Adipocyte (in vitro differentiated cells): ENCODE measurements around the gene RNPEPL1.
"Not testable (repeated sequence)": the region's sequence is repeated elsewhere in the genome, so short reads cannot be mapped to it uniquely, and the experiment has no call there.

ENCODE experiments used
- DNase-seq: peaks from one replicate; pipeline ENCODE4 v3.0.0-alpha.2; 2015; ENCODE audit warnings: low read depth
- H3K27me3 ChIP-seq: replicated peaks from 2 replicates; pipeline ENCODE4 v1.7.0; 2013; ENCODE audit warnings: mild to moderate bottlenecking, low read length, moderate library complexity; ENCODE audit not compliant: control insufficient read depth, insufficient read depth
- H3K36me3 ChIP-seq: 2 replicates; pipeline ENCODE4 v1.7.0; 2013; ENCODE audit warnings: low read length, mild to moderate bottlenecking, moderate library complexity; ENCODE audit not compliant: control insufficient read depth, insufficient read depth, severe bottlenecking
- H3K4me1 ChIP-seq: 2 replicates; pipeline ENCODE4 v1.7.0; 2013; ENCODE audit warnings: mild to moderate bottlenecking, low read length, moderate library complexity; ENCODE audit not compliant: control insufficient read depth, insufficient read depth
- H3K4me3 ChIP-seq: 2 replicates; pipeline ENCODE4 v1.7.0; 2013; ENCODE audit warnings: mild to moderate bottlenecking, low read length, moderate library complexity
- H3K9ac ChIP-seq: 2 replicates; pipeline ENCODE4 v1.7.0; 2013; ENCODE audit warnings: mild to moderate bottlenecking, low read length, moderate library complexity
- H3K9me3 ChIP-seq: 2 replicates; pipeline ENCODE4 v1.7.0; 2013; ENCODE audit warnings: mild to moderate bottlenecking, low read length, moderate library complexity; ENCODE audit not compliant: control insufficient read depth

RNPEPL1 gene

DNA sequence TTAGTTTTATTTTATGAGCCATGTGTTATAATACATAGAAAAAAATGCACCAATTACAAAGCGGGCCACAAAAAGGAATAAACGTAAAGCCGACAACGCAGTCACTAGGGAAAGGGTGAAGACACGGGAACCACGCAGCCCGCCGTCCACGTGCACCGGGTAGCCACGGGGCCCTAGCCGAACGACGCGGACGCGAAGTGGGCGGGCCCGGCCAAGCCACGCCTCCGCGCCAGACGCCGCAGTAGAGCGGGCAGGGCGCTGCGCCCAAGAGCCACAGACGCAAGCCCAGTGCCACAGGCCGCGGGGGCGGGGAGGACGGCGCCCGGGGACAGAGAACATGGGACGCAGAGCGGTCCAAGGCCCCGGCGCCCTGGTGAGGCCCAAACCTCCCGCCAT is 8.2 kb upstream of the RNPEPL1 start, which contains the start of gene DUSP28:
DUSP28 (plus strand) TSS at position 274 of the 396 bp plus-strand sequence. CDS start 328 bp downstream, outside the sequence.
- Histone ChIP-seq H3K4me3 (peak within 1 kb of the TSS; percentile 85), H3K36me3 (no peaks in the 10 kb centered on the region), H3K9ac (peak within 1 kb of the TSS; percentile 91), H3K27me3 (no peaks in the 10 kb centered on the region), H3K9me3 (no peaks in the 10 kb centered on the region), H3K4me1 (peaks cover 43% of the 10 kb centered on the region)
- DNase-seq, result peak; percentile 97

DNA sequence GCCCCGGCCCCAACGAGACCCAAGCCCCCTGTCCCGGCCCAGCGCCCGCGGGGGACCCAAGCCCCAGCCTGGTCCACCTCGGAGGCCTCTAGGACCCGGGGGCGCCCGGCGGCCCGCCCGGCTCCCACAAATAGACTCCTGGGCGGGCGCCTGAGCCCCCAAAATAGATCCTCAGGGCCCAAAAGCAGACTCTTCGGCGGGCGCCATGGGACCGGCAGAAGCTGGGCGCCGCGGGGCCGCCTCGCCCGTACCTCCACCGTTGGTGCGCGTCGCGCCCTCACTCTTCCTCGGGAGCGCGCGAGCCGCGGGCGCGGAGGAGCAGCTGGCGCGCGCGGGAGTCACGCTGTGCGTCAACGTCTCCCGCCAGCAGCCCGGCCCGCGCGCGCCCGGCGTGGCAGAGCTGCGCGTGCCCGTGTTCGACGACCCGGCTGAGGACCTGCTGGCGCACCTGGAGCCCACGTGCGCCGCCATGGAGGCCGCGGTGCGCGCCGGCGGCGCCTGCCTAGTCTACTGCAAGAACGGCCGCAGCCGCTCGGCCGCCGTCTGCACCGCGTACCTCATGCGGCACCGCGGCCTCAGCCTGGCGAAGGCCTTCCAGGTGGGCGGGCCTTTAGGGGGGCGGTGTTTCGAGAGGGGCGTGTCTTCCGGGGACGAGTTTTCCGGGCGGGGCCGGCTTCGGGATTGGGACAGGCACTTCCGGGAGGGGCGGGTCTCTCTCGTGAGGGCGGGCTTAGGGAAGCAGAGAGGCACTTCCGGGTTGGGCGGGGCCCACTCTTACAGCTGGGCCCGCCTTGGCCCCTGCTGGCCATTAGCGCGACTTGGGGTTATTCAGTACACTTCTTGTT is 7.6 kb upstream of the RNPEPL1 start:
- Histone ChIP-seq H3K4me1 (peaks cover 46% of the 10 kb centered on the region), H3K36me3 (no peaks in the 10 kb centered on the region), H3K9me3 (no peaks in the 10 kb centered on the region), H3K27me3 (no peaks in the 10 kb centered on the region), H3K4me3 (peak overlapping the region; percentile 85), H3K9ac (peak overlapping the region; percentile 91)
- peak; percentile 100 for DNase-seq

DNA sequence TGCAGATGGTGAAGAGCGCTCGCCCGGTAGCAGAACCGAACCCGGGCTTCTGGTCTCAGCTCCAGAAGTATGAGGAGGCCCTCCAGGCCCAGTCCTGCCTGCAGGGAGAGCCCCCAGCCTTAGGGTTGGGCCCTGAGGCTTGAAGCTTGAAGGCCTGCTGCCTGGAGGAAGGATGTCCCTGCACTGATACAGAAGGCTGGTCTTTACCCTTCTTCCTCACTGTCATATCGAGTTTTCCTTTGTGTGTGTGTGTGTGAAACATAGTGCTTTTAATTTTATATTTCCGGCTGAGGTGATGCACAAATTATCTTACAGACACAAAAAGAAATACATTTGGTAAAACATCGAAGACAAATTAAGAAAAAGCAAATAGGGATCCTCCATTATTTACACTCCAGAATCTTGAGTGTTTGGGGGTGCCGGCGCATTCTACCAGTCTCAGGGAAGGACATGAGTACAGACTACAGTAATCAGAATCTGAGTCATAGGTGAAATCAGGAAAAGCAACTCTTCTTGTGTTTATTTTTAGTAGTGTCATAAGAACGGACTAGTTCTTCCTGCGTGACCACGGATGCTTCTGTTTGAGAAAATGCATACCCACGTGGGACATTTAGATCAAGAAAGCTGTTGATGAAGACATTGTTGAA is 6.8 kb upstream of the RNPEPL1 start:
- H3K4me1 ChIP-seq, result peaks cover 52% of the 10 kb centered on the region
- no peaks in the 10 kb centered on the region for H3K36me3 ChIP-seq
- peak overlapping the region; percentile 90 for H3K9ac ChIP-seq
- H3K9me3 ChIP-seq, result no peaks in the 10 kb centered on the region
- DNase-seq, result peak; percentile 59
- H3K4me3 ChIP-seq, result peak overlapping the region; percentile 85
- H3K27me3 ChIP-seq, result no peaks in the 10 kb centered on the region

DNA sequence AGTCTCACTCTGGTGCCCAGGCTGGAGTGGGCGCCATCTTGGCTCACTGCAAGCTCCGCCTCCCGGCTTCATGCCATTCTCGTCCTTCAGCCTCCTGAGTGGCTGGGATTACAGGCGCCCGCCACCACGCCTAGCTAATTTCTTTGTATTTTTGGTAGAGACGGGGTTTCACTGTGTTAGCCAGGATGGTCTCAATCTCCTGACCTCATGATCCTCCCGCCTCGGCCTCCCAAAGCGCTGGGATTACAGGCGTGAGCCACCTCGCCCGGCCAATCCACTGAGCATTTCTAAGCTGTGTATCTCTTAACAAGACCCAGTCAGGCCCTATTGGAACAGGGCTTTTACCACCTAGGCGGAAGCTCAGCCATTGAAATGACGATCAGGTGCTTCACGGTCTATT is 5.1 kb upstream of the RNPEPL1 start:
- H3K4me1 ChIP-seq, result peaks cover 54% of the 10 kb centered on the region
- not testable (repeated sequence) for H3K36me3 ChIP-seq, H3K4me3 ChIP-seq, H3K27me3 ChIP-seq, DNase-seq, H3K9me3 ChIP-seq, H3K9ac ChIP-seq

- no peaks in the 10 kb centered on the region for H3K36me3 ChIP-seq
- H3K9ac ChIP-seq, result no peak overlapping the region
- H3K27me3 ChIP-seq, result no peaks in the 10 kb centered on the region
- H3K4me3 ChIP-seq, result no peak overlapping the region
- no peaks in the 10 kb centered on the region for H3K9me3 ChIP-seq
- H3K4me1 ChIP-seq, result peaks cover 46% of the 10 kb centered on the region
- DNase-seq, result no peak
These were observed 4.2 kb upstream of the RNPEPL1 start for GRCh38 chr2:240563951-240564560.

DNA sequence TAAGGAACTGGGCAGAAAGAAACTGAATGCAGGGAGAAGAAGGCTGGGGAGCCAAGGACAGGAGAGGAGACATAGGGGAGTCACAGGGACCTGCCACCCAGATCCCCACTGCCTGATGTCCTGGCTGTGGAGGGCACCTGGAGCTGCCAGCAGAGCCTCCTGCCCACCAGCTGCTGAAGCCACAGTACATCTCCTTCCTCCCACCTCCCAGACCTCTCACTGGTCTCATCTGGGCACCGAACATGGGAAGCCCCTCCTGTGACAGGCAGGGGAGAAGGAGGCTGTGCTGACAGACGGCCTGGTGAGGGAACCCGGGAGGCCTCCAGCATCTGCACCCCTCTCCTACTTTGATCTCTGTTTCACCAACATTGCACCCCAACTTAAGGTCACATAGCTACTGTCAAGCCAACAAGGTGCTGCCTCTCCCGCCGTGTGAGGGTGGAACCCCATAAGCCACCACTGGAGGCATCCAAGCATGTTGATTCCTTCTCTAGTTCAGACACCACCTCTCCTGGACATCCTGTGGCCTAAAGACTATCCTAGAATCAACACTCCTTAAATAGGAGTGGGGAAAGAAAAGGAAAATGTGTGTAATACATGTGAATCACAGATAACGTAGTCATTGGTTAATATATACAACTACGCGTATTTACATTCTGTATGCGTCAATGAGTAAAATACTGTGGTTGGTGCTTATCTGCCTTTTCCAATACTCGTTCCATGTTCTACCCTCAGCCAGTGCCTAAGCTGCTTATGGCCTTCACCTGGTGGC is 3.5 kb upstream of the RNPEPL1 start:
- no peak overlapping the region for H3K4me3 ChIP-seq
- no peak for DNase-seq

GRCh38 chr2:240565333-240566202 is 2.7 kb upstream of the RNPEPL1 start:
- no peaks in the 10 kb centered on the region for H3K27me3 ChIP-seq
- no peaks in the 10 kb centered on the region for H3K9me3 ChIP-seq
- H3K36me3 ChIP-seq, result no peaks in the 10 kb centered on the region
- DNase-seq, result no peak
- H3K4me3 ChIP-seq, result peak overlapping the region; percentile 67
- H3K9ac ChIP-seq, result peak overlapping the region; percentile 78
- H3K4me1 ChIP-seq, result peaks cover 44% of the 10 kb centered on the region

More for the DNA sequence above, 3.5 kb upstream of the RNPEPL1 start:
- Histone ChIP-seq H3K27me3 (no peaks in the 10 kb centered on the region), H3K9me3 (no peaks in the 10 kb centered on the region), H3K4me1 (peaks cover 46% of the 10 kb centered on the region), H3K36me3 (no peaks in the 10 kb centered on the region), H3K9ac (no peak overlapping the region)

DNA sequence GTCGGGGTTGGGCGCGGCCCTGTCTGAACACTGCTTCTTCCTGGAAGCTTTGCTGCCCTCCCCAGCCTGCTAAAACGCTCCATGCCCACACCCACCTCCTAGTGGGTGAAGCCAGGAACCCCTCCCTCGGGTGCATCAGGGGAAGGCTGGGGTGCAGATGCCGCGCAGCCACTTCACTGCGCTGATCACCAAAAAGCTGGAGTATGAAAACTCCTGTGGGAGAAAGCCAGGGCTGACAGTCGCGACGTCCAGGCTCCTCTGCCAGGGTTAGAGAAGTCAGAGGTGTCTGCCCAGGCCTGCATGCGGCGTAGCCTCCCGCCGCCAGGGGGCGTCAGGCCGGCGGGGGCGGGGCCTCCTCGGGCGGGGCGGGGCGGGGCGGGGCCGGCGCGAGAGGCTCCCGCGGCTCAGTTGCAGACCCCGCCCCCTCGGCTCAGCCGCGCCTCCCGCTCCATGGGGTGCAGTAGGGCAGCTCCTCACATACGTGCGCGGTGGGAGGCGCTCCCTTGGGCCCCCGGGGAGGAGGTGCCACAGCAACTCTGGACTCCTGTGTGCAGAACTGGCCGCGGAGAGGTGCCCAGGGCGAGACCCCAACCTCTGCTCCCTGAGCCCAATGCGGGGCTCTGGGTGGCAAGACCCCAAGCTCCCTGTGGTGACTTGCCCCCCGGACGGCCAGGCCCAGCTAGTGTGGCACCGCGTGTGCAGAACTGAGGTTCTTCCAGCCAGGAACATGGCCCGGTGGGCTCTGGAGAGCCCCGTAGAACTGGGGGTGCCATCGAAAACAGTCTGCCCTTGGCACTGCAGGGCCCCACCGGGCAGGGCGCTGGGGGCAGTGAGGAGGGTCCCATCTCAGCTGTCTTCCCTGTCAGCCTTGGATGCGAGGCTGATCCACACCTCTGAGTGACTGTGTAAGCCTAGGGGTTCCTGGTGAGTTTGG is 1.8 kb upstream of the RNPEPL1 start:
- H3K36me3 ChIP-seq, result no peaks in the 10 kb centered on the region
- H3K9me3 ChIP-seq, result no peaks in the 10 kb centered on the region
- no peaks in the 10 kb centered on the region for H3K27me3 ChIP-seq
- H3K4me1 ChIP-seq, result peaks cover 41% of the 10 kb centered on the region
- peak overlapping the region; percentile 89 for H3K9ac ChIP-seq
- H3K4me3 ChIP-seq, result peak overlapping the region; percentile 87
- DNase-seq, result peak; percentile 91

DNA sequence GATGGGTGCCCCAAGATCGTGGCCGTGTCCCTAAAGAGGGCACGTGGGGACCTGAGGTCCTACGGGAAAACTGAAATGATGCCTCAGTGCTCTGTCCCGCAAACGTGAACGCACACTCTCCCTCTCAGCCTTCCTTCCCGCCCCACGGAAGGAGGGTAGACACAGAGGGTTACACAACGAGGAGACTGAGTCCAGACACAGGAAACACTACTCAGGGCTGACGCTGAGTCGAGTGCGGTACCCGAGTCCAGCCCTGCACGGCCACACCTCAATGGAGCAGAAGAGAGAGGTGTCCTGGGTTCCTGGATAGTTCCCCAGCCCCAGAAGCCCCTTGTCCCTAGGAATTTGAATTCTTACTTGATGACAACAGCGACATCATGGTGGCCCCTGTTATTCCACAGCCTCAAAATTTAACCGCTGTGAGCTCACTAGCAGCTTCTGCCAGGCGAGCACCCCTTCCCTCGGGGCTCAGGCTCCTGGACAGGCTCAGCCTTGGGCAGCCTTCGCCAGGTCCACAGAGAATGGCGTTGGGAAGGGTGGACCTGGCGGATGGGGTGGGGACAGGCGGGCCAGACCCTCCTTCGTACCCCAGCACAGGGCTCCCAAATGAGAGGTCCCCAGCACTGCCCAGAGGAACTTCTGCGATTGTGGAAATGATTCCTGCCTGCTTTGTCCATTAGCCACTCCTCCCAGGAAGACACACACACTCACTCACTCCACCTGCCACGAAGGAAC is 980 bp upstream of the RNPEPL1 start:
- Histone ChIP-seq H3K4me3 (peak overlapping the region; percentile 87), H3K9me3 (no peaks in the 10 kb centered on the region), H3K27me3 (no peaks in the 10 kb centered on the region), H3K4me1 (peaks cover 34% of the 10 kb centered on the region), H3K36me3 (no peaks in the 10 kb centered on the region), H3K9ac (peak overlapping the region; percentile 89)
- DNase-seq, result no peak
